Retinal pigment epithelial cell (primary cell): ENCODE results near the gene HOXB5.

Experiments
- DNase-seq: peaks from one replicate; pipeline ENCODE4 v3.0.0-alpha.2; 2010; ENCODE audit warnings: low read depth
- H3K4me3 ChIP-seq: 2 replicates; pipeline ENCODE4 v1.5.1; 2011; ENCODE audit warnings: mild to moderate bottlenecking, low read length, control low read depth, moderate library complexity
- TF ChIP-seq, protein P1 (sequence below): conservative IDR thresholded peaks from 2 replicates; pipeline ENCODE4 v1.5.1; 2011; ENCODE audit warnings: low read depth, low read length, control low read depth, inconsistent platforms

The HOXB5 gene

DNA sequence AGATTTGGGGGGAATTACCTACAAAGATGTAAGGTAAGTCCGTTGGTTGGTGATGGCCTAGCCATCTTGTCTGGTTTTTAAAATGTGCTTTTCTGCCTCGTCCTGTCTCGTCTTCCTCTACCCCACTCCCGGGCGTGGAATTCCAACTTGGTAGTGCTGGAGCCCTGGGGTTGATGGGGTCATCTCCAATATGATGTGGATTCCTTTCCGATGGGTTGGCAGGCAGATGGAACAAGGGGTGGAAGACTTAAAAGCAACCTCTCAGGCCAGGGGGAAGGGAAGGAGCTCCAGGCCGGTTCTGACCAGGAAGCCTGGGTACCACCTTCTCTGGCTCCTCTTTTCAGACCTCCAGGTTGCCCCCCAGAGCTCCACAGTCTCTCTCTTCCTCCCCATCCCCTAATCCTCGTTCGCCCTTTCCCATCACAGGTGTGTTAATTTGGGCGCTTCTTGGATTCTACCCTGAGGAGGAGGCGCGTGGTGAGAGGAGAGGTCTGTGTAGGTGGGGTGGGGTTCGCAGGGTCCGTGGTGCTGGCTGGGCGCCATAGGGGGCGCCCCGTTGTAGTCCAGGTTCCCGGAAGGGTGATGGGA, 43.6 kb downstream of the HOXB5 start:
- TF ChIP-seq, protein P1, sequence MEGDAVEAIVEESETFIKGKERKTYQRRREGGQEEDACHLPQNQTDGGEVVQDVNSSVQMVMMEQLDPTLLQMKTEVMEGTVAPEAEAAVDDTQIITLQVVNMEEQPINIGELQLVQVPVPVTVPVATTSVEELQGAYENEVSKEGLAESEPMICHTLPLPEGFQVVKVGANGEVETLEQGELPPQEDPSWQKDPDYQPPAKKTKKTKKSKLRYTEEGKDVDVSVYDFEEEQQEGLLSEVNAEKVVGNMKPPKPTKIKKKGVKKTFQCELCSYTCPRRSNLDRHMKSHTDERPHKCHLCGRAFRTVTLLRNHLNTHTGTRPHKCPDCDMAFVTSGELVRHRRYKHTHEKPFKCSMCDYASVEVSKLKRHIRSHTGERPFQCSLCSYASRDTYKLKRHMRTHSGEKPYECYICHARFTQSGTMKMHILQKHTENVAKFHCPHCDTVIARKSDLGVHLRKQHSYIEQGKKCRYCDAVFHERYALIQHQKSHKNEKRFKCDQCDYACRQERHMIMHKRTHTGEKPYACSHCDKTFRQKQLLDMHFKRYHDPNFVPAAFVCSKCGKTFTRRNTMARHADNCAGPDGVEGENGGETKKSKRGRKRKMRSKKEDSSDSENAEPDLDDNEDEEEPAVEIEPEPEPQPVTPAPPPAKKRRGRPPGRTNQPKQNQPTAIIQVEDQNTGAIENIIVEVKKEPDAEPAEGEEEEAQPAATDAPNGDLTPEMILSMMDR = no peak
- H3K4me3 ChIP-seq = no peak overlapping the region
- no peak for DNase-seq

DNA sequence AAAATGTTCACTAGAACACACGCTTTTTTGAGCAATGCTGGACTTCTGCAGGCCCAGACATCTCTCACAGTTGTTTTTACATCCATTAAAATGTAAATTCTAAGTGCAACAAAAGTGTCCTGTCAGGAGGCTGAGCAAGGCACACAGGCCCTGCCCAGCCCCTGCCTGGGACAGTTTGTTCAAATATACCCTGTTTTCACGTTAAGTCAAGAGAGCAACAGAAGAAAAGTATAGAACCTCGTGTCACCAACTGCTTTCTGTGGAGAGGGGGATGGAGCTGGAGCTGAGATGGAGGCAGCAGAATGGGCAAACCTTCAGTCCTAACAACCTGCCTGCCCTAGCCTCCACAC, 44.3 kb downstream of the HOXB5 start:
- TF ChIP-seq, protein P1 = no peak
- no peak for DNase-seq
- H3K4me3 ChIP-seq = no peak overlapping the region

DNA sequence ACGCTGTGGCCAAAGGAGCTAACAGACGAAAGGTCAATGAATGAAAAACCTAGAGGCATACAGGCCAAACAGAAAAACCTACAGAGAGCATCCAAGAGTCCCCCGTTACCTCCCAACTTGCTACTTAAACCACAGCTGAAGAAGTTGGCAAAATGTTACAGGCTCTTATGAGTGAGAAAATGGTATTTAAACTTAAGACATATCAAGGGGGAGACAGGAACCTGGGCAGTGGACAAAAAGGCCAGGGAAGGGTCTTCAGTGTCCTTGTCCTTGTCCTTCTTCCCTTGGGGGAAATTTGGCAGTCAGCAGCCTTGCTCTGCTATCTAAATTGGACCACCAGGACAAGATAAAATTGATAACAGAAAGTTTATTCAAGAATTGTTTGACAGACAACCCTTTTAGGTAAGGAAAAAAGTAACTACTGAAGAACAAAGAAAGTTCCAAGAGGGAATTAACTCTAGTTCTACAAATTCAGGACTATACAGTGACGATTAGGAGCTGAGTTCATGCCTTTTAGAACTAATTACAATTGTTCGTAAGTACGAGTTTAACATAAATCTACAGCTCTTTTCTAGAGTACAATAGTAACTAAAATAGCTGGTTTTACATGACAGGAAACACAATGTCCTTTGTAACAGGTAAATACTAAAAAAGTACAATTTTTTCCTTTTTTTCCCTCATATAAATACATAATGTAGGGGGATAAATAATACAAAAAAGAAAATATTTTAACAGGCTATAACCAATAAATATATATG, 44.9 kb downstream of the HOXB5 start:
- H3K4me3 ChIP-seq = no peak overlapping the region
- DNase-seq = no peak
- TF ChIP-seq, protein P1 = no peak

DNA sequence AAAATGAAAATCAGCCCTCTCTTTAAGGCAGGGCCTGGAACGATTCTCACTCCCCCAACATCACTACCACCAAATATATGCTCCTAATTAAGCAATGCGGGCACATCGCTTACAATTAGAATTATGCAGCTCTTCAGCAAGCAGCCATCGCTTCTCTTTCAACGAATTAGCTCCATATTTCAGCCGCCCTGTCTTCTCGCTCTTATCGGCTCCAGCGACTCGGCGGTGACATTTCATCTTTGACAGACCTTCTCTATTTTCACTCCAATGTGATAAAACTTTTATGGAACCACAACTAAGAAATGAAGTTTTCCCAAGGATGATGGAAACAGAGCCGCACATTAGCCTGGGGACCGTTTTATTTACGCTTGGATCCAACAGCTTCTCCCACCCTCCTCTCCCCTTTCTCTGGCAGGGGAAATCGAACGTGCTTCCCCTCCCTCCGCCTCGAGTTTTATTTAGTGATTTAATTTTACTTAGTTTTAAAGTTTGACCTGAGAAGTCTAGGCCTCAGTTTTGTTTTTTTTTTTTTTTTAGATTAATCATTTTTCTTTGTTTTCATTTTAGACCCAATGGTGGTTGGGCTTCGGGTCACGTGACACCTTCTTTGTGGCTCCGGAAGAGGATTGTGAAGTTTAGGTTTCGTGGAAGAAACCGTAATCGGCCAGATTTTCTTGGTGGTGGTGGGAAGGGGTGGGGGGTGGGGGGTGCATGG, 45.6 kb downstream of the HOXB5 start:
- TF ChIP-seq, protein P1 = no peak
- DNase-seq = no peak
- H3K4me3 ChIP-seq = no peak overlapping the region

DNA sequence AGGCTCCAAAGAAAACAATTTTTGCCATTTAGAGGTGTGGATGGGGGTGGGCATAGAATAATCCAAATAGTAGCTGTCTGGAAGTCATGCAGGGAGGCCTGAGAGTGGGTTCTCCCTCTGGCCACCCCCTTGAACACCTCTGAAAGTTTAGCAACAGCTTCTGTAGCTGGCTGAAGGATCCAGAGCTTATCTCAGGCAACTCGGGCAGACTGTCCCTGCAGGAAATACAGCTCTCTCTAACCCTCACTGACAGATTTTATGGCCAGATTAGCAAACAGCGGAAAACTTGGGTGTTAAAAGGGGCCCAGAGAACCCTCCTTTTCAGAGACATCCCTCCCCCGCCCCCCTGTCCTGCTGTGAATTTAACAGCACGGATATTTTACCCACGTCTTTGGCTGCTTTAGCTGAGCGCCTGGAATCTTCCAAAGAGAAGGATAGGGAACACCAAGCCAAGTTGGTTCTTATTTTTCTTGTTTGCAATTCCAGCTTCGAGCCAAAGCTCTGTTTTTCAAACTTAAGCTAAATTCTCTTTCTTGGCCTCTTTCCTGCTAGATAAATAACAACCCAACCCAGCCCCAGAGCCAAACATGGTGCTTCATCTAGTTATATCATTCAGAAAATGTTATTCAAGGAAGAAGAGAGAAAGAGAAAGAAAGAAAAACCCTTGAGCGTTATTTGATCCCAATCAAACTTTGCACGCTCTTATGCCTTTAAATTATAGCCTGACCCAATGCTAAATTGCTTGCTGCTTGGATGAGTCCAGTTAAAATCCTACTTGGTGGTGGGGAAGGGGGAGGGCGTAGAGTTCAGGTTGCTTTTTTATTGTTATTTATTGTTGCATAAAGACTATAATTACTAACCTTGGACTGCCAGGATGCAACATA, 46.4 kb downstream of the HOXB5 start:
- TF ChIP-seq, protein P1 = no peak
- H3K4me3 ChIP-seq = no peak overlapping the region
- no peak for DNase-seq

DNA sequence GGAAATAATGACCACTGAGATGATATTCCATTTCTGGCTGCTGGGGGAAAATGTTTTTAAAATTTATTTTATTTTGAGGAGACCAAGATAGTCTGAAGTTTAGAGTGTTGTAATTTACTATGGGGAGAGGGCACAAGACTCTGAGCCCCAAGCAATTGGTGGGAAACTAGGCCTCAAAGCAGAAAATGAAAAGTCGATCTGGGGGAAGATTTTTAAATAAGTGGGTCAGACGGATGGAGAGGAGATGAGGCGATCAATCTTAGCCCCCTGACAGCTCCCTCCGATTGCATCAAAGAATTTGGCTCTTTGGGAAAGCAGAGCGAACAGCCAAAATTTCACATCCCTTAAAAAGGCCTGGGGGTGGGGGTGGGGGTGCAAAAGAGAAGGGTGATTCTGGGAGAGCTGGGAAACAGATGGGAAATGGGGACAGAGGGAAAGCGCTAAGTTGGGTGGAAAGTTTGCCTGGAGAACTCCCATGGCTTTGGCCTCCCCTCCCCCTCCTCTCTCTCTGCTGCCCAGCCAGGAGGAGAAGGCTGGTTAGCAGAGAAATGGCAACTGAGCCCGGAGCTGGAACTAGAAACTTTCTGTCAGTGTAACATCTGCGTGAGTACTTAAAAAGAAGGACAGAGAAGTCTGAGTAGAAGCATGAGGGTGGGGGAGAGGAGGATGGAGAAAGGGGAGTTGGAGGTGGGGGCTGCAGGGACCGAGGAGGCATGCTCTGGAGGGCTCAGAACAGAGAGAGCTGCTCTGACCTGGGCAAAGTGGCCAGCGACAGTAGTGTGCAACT, 47.2 kb downstream of the HOXB5 start:
- no peak for DNase-seq
- no peak overlapping the region for H3K4me3 ChIP-seq
- TF ChIP-seq, protein P1 = no peak
